Camera-type eye (tissue), 1 donor: ENCODE results near the gene MRPS26. TPM values are rescaled to one million over a fixed set of nuclear protein-coding genes. Genes with fewer than 3 reads are reported as not detected.

Experiments
- total RNA-seq: library from RNA; depleted of rRNA; stranded (reverse); fragments of >200 nt; gene quantifications from one replicate; pipeline ENCODE4 v1.2.3, GENCODE V29; 2014

The MRPS26 gene
- total RNA-seq = 36.7 TPM

GRCh38 chr20:3045816-3046676 lies at the start of gene MRPS26:
TSS of gene MRPS26 (plus strand) at chr20:3046052. CDS start at chr20:3046069, 17 bp downstream.

DNA sequence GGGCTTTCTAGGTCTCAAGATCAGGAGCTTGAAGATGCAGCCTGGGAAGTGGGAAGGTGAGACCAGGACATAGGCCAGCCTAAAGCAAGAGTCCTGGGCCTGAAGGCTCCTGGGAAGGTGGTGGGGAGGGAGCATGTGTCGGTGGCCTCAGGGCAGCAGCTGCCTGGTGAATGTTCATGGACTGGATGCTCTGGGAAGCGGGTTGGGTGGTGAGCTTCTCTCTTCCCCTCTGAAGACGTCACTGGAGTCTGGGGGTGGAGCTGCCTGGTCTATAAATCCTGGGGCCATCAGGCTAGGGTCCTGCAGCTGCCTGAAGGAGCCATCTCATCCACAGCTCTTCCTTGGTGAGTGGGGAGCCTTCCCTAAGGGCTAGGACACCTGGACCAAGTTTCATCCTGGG lies 2.5 kb upstream of the MRPS26 start, which contains the start of gene GNRH2:
Gene GNRH2, plus strand, starts transcription at position 301 of the 400 bp plus-strand sequence. CDS start 793 bp downstream, outside the sequence.

GRCh38 chr20:3071610-3072529 lies 26.0 kb downstream of the MRPS26 start, which contains the start of gene OXT:
TSS of gene OXT (plus strand) at chr20:3071620. CDS start at chr20:3071656, 36 bp downstream.

GRCh38 chr20:3084283-3084985 lies 38.6 kb downstream of the MRPS26 start, which contains the start of gene AVP:
TSS of gene AVP (minus strand) at chr20:3084724. CDS start at chr20:3084674, 50 bp downstream.

Other genes starting within 250 kb of the MRPS26 start
- gene CPXM1, start 245.4 kb upstream of the MRPS26 start, total RNA-seq = 89.2 TPM
- gene C20orf141, start 231.1 kb upstream of the MRPS26 start, total RNA-seq = not detected
- gene TMEM239, start 229.7 kb upstream of the MRPS26 start, total RNA-seq = not detected
- 41.1 TPM for gene PCED1A, start 205.4 kb upstream of the MRPS26 start, total RNA-seq
- 46.4 TPM for gene VPS16, start 205.3 kb upstream of the MRPS26 start, total RNA-seq
- 104 TPM for gene PTPRA, start 172.6 kb upstream of the MRPS26 start, total RNA-seq
- 1.3 TPM for gene GNRH2, start 2.4 kb upstream of the MRPS26 start, total RNA-seq
- not detected for gene OXT, start 25.6 kb downstream of the MRPS26 start, total RNA-seq
- not detected for gene AVP, start 38.7 kb downstream of the MRPS26 start, total RNA-seq
- gene FASTKD5, start 113.8 kb downstream of the MRPS26 start, total RNA-seq = 21.6 TPM
- gene UBOX5, start 113.8 kb downstream of the MRPS26 start, total RNA-seq = 7.5 TPM
- gene LZTS3, start 127.5 kb downstream of the MRPS26 start, total RNA-seq = 18.7 TPM
- gene DDRGK1, start 158.6 kb downstream of the MRPS26 start, total RNA-seq = 50.0 TPM
- 22.7 TPM for gene ITPA, start 163.4 kb downstream of the MRPS26 start, total RNA-seq
- 1.8 TPM for gene SLC4A11, start 193.1 kb downstream of the MRPS26 start, total RNA-seq